ENCODE results near the gene DEFB114.
A peak's percentile ranks its signal among the peaks of the same experiment; 100 is the strongest.
"Not testable (repeated sequence)": the region's sequence is repeated elsewhere in the genome, so short reads cannot be mapped to it uniquely, and the experiment has no call there.

The DEFB114 gene, protein sequence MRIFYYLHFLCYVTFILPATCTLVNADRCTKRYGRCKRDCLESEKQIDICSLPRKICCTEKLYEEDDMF

DNA sequence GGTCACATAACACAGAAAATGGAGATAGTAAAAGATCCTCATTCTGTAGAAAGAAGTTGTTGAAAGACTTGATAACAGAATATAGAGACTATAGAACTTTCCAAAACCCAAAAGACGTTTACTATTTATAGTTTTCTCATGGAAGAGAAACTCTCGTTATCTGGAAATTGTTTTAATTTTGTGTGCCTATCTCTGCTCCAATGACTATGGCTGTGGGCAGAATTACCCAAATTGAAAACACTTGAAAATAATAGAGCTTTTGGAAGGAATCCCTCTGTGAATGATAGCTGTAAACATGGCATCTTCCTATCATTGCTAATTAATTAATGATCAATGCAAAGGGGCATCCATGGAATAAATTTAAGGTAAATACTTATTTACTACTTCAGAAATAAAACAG, at the start of gene DEFB114:
Gene DEFB114 (minus strand): TSS at position 101 of the 400 bp plus-strand sequence. CDS start 59 bp downstream, at position 42.
- DNase-seq (ENCODE audit: low spot score): no peak

DNA sequence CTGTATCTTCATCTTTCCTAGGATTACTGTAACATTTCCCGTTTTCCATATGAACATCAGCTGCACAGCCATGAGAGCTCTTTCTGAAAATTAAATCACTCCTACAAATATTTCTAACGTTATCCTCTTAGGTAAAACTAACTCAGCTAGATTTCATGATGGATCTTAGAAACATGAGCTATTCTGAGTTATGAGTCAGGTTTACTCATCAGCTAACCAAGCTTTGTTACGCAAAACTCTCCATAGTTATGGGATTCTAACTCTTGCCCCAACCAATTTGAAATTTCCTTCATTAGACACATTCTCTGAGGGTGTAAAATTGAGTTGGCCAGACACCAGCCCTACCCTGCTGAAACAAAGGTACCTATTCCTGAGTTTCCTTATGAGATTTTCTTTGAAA, 43.9 kb upstream of the DEFB114 start:
- no peak for DNase-seq (ENCODE audit: low spot score)

DNA sequence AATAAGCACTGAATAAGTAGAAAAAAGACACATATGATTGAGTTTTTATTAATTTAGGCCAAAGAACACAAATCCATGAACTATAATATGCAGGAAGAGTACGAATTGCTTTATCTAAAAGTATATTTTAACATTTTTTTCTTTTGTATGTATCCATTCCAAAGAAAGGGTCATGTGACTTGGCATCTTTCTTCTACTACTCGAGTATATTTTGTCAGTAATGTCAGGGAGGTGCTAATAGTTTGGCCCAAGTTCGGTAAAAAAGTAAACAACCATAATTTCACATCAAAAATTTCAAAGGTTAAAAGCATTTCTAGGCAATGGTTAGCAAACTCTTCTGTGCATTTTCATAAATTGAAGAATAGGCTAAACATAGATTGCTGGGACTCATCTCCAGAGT, 39.2 kb upstream of the DEFB114 start:
- DNase-seq (ENCODE audit: low spot score): no peak

DNA sequence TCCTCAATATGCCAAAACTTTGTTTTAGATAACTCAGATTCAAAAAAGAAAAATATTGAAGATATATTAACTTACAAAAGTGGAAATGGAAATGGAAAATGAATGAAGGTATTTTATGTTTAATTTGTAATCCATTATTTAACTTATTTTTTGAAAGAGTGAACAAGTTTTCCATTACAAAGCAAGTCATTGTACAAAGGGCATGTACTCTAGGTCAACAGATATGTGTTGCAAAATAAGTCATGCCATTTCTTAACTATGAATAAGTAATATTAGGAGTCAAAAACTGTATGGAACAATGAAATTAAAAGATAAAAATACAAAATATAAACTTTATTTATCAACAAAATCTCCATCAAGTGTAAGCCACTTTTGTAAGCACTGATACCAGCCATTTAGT, 31.3 kb upstream of the DEFB114 start:
- no peak for DNase-seq (ENCODE audit: low spot score)

- DNase-seq (ENCODE audit: low spot score): no peak
Measured at GRCh38 chr6:49988900-49989299, 24.9 kb upstream of the DEFB114 start.

DNA sequence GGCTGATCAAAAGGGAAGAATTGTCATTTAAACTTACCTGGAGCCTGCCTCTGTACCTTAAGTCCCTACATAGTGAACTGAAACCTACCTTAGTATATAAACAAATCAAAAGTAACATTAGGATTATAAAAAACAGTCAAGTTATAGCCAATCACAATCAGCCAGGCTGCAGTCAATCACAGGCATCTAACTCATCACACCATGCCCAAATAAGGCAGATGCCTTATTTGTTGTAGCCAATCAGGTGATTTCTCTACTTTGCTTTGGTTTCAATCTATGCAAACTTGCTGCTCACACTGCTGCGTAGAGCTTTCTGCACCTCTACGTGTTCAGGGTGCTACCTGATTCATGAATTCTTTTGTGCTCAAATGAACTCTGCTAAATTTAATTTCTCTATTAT, 23.8 kb upstream of the DEFB114 start:
- DNase-seq (ENCODE audit: low spot score): no peak

DNA sequence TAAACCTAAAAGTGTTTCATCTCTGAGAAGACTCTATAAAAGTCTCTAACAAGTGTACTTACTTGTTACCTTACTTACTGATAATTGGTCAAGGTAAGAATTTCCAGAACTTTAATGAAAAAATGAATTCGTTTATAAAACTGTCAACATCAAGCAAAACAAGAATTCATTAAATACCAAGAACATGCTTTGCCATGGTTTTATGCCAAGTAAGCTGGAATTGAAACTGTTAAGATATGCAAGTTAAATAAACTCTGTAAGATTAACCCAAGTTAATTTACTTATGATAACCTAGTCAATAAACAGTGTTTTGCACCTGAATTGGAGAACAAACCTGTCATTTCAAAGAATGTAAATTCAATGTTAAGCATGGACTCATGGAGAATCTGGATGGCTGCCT, 22.6 kb upstream of the DEFB114 start:
- DNase-seq (ENCODE audit: low spot score): no peak

GRCh38 chr6:49982046-49982445, 18.1 kb upstream of the DEFB114 start:
- DNase-seq (ENCODE audit: low spot score): no peak

DNA sequence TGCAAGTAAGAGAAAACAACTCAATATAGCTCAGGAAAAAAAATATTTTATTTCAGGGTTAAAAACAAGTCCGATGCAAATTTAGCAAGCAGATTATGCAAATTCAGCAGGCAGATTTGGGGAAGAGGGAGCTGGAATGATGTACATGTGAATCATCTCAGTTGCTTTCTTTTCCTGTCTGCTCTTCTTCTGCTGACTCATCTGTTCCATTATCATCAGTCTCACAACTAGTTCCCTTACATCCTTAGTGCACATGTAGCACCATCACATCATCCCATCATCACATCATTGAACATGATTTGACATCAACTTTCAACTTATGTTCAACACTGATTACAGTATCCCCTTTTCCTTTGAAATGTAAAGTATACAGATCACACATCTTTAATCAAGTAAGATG, 16.9 kb upstream of the DEFB114 start:
- DNase-seq (ENCODE audit: low spot score): no peak

DNA sequence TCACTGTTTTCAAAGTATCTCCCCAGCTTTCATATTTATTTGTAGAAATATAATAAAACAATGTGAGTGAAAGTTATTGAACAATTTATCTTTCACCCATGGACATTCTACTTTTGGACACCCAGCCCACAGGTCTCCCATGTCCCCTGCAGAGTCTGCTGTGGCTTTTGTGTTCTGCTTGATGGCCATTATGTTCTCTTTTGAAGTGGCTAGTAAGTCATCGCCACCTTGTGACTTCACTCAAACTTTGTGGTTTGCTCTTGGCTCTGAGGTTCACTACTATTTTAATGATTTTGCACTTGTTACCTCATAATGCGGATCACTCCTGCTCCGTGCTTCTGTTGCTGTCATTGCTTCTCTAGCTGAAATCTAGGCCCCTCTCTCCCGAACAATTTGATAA, 15.6 kb upstream of the DEFB114 start:
- DNase-seq (ENCODE audit: low spot score): no peak

- peak; percentile 14 for DNase-seq (ENCODE audit: low spot score)
Measured at GRCh38 chr6:49978332-49979226, 14.6 kb upstream of the DEFB114 start.

- no peak for DNase-seq (ENCODE audit: low spot score)
Measured at GRCh38 chr6:49969605-49970004, 5.6 kb upstream of the DEFB114 start, which contains the start of gene DEFB113. DEFB113 (minus strand) TSS chr6:49969625; CDS start chr6:49969625, 0 bp downstream.

- DNase-seq (ENCODE audit: low spot score): no peak
Measured at GRCh38 chr6:49966823-49967222, 2.9 kb upstream of the DEFB114 start.

GRCh38 chr6:49966334-49966733, 2.4 kb upstream of the DEFB114 start:
- DNase-seq (ENCODE audit: low spot score): no peak

DNA sequence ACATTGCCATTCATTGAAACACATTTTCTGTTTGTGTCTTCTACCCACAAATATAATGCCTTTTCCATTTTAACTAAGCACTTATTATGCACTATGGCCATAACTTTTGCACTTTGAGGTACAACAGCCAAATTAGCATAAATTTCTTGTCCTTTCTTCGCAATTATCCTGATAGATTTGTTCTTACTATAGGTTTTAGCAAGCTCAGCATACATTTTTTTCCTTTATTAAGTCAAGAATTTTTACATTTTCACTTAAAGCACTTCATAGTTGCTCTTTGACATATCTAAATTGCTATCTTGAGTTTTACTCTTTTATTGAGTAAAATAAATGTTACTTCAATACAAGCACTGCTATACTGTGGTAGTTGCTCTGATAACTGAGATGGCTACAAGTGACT, 5.8 kb downstream of the DEFB114 start:
- DNase-seq (ENCODE audit: low spot score): no peak

GRCh38 chr6:49955847-49956246, 8.1 kb downstream of the DEFB114 start:
- DNase-seq (ENCODE audit: low spot score): no peak

DNA sequence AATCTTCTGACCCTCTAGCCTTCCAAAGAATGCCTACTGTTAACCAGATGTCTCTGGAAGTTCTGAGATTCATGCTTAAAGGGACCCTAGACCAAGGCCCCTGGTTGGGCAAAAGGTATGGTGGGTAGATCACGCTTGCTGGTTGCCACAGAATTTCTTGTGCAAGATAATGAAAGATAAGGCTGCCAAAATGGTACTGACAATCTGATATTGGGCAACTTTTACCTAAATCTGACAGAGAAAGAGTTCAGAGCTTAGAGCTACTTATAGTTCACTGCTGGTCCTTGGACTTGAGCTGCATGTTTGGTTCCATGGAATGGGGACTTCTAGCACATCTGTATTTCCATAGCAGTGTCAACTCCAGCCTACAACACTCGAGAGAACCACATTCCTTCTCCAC, 12.0 kb downstream of the DEFB114 start:
- DNase-seq (ENCODE audit: low spot score): no peak

DNA sequence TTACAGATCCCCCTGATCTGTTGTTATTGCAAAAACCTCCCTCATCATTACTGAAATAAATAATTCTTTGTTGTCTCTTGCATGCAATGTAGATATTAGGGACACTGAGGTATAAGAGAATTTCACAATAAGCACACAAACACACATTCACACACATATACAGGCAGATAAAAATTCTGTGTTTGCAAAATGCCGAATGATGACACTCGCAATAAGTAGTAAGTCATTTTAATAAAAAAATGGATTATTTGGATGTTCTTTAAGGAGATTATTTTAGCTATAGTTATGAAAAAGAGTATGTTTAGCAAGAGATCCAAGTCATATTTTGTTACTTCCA, 13.6 kb downstream of the DEFB114 start:
- no peak for DNase-seq (ENCODE audit: low spot score)

DNA sequence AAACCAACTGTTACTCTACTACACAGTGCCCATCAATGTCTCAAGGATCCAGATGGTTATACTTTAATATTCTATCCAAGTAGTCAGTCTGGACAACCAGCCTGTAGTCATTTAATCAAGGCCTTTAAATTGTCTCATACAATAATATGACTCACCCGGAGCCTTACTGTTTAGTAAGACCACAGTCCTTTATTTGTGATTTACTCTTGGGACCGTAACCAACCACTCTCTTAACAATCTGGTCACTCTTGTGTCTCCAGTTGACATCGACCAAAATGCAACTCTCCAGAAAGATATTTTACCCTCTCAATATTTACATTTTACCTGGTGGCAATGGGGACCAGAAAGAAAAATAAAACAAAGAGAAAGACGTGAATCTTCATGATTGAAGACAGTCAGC, 14.9 kb downstream of the DEFB114 start:
- DNase-seq (ENCODE audit: low spot score): no peak

GRCh38 chr6:49946835-49947234, 17.1 kb downstream of the DEFB114 start:
- DNase-seq (ENCODE audit: low spot score): no peak

DNA sequence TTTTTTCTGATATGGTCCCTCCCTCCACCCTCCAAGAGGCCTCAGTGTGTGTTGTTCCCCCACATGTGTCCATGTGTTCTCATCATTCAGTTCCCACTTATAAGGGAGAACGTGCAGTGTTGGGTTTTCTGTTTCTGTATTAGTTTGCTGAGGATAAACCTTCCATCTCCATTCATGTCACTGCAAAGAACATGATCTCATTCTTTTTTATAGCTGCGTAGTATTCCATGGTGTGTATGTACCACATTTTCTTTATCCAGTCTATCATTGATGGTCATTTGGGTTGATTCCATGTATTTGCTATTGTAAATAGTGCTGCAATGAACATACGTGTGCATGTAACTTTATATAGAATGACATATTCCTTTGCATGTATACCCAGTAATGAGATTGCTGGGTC, 19.9 kb downstream of the DEFB114 start:
- DNase-seq (ENCODE audit: low spot score): not testable (repeated sequence)

DNA sequence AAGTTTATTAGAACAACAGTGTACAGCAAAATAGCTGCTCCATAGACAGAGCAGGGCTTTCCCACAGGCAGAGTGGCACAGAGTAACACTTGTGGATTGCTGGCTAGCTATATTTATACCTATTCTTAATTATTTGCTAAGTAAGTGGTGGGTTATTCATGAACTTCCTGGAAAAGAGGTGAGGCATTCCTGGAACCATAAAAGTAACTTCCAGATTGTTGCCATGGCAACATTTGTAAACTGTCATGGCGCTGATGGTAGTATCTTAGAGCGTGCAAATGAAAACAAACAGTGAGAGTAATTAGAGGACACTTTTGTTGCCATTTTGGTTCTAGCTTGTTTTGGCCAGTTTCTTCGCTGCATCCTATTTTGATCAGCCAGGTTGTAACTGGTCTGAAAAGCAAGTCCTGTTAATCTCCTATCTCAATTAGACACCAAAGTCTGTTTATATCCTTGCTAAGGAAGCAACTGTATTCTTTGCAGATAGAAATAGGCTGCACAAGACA, 23.9 kb downstream of the DEFB114 start:
- DNase-seq (ENCODE audit: low spot score): no peak

- DNase-seq (ENCODE audit: low spot score): no peak
Measured at GRCh38 chr6:49937811-49938210, 26.2 kb downstream of the DEFB114 start.

DNA sequence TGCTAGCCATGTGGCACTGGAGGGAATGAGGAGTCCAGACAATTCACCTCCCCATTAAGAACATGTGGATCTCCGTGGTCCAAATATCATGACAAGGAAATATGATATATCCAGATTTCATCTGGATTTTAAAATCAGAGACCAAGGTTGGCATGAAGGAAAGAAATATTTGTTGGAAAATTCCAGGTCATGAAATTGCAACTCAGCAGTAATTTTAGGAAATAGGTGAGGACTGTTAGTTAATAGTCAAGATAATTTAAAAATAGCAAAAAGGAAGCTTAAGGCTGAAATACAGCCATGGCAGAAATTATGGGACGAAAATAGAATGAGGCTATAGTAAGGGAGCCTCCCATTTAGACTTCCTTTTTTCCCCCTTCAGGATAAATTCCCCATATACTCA, 26.9 kb downstream of the DEFB114 start:
- DNase-seq (ENCODE audit: low spot score): no peak

Data from NAMALWA (cell line).